Measurements from ENCODE around the gene AHRR.
A peak's percentile ranks its signal among the peaks of the same experiment; 100 is the strongest.
"Not testable (repeated sequence)": the region's sequence is repeated elsewhere in the genome, so short reads cannot be mapped to it uniquely, and the experiment has no call there.

Gene AHRR

GRCh38 chr5:401146-402034 lies 79.9 kb downstream of the AHRR start:
- H3K9me3 ChIP-seq (ENCODE audit: control extremely low read depth in 1 of 5, control insufficient read depth in 4 of 5, insufficient read depth in 2 of 5, low read depth in 1 of 5, low read length in 4 of 5): no peaks in the 10 kb centered on the region
- ChIA-PET CTCF (interaction anchor here (1.5 to 2.6 kb wide), 3 partner anchors 10 to 31 kb away, joined by 3 to 7 read pairs (median 4); no protein-coding TSS in a partner anchor), POLR2A (no interaction called here)
- H3K4me1 ChIP-seq (ENCODE audit: control extremely low read depth in 1 of 4, control insufficient read depth in 4 of 4, insufficient read depth in 4 of 4, low read length in 3 of 4): peaks cover 0 to 47% (median 23%) of the 10 kb centered on the region in 4 experiments
- no peak for DNase-seq
- WGBS (ENCODE audit: insufficient coverage): 99% methylated on average over 19 of the region's 24 CpGs
- H3K27me3 ChIP-seq (replicated peaks in 2 of 5; ENCODE audit: control insufficient read depth in 4 of 5, insufficient read depth in 5 of 5, low read length in 4 of 5): peaks cover 0 to 5% (median 0%) of the 10 kb centered on the region in 5 experiments
- no peak overlapping the region for H3K27ac ChIP-seq (ENCODE audit: insufficient read depth in 1 of 2, low read depth in 1 of 2, low read length in 2 of 2, poor library complexity in 1 of 2, severe bottlenecking in 2 of 2)
- H3K4me3 ChIP-seq (ENCODE audit: control insufficient read depth in 1 of 7, extremely low read depth in 1 of 7, insufficient read depth in 4 of 7, low read depth in 2 of 7, low read length in 6 of 7): no peak overlapping the region
- peaks cover 0 to 38% (median 0%) of the 10 kb centered on the region in 4 experiments for H3K36me3 ChIP-seq (ENCODE audit: control insufficient read depth in 4 of 4, insufficient read depth in 4 of 4, low read length in 3 of 4)

- H3K27ac ChIP-seq (ENCODE audit: insufficient read depth in 1 of 2, low read depth in 1 of 2, low read length in 2 of 2, poor library complexity in 1 of 2, severe bottlenecking in 2 of 2); DNase-seq; H3K4me3 ChIP-seq (ENCODE audit: control insufficient read depth in 1 of 7, extremely low read depth in 1 of 7, insufficient read depth in 4 of 7, low read depth in 2 of 7, low read length in 6 of 7); H3K9me3 ChIP-seq (ENCODE audit: control extremely low read depth in 1 of 5, control insufficient read depth in 4 of 5, insufficient read depth in 2 of 5, low read depth in 1 of 5, low read length in 4 of 5); H3K27me3 ChIP-seq (replicated peaks in 2 of 5; ENCODE audit: control insufficient read depth in 4 of 5, insufficient read depth in 5 of 5, low read length in 4 of 5); POLR2A ChIA-PET: not testable (repeated sequence)
- 100% methylated on average over 9 of the region's 17 CpGs for WGBS (ENCODE audit: insufficient coverage)
- H3K36me3 ChIP-seq (ENCODE audit: control insufficient read depth in 4 of 4, insufficient read depth in 4 of 4, low read length in 3 of 4): peaks cover 0 to 37% (median 0%) of the 10 kb centered on the region in 4 experiments
- H3K4me1 ChIP-seq (ENCODE audit: control extremely low read depth in 1 of 4, control insufficient read depth in 4 of 4, insufficient read depth in 4 of 4, low read length in 3 of 4): peaks cover 0 to 47% (median 23%) of the 10 kb centered on the region in 4 experiments
- CTCF ChIA-PET: interaction anchor here (1.5 to 2.8 kb wide), 4 partner anchors 9 to 30 kb away, joined by 3 to 12 read pairs (median 6); no protein-coding TSS in a partner anchor
Measured at GRCh38 chr5:402219-402614, 80.7 kb downstream of the AHRR start.

- H3K27me3 ChIP-seq (replicated peaks in 2 of 5; ENCODE audit: control insufficient read depth in 4 of 5, insufficient read depth in 5 of 5, low read length in 4 of 5): peaks cover 0 to 5% (median 0%) of the 10 kb centered on the region in 5 experiments
- ChIA-PET POLR2A (no interaction called here), CTCF (interaction anchor here (1.5 to 2.8 kb wide), 4 partner anchors 8 to 30 kb away, joined by 3 to 12 read pairs (median 6); no protein-coding TSS in a partner anchor)
- no peaks in the 10 kb centered on the region for H3K9me3 ChIP-seq (ENCODE audit: control extremely low read depth in 1 of 5, control insufficient read depth in 4 of 5, insufficient read depth in 2 of 5, low read depth in 1 of 5, low read length in 4 of 5)
- DNase-seq: peak; percentile 22 to 71 (median 66)
- H3K27ac ChIP-seq (ENCODE audit: insufficient read depth in 1 of 2, low read depth in 1 of 2, low read length in 2 of 2, poor library complexity in 1 of 2, severe bottlenecking in 2 of 2): no peak overlapping the region
- WGBS (ENCODE audit: insufficient coverage): 77% methylated on average over 20 of the region's 20 CpGs
- peaks cover 0 to 39% (median 0%) of the 10 kb centered on the region in 4 experiments for H3K36me3 ChIP-seq (ENCODE audit: control insufficient read depth in 4 of 4, insufficient read depth in 4 of 4, low read length in 3 of 4)
- H3K4me3 ChIP-seq (ENCODE audit: control insufficient read depth in 1 of 7, extremely low read depth in 1 of 7, insufficient read depth in 4 of 7, low read depth in 2 of 7, low read length in 6 of 7): no peak overlapping the region
- H3K4me1 ChIP-seq (ENCODE audit: control extremely low read depth in 1 of 4, control insufficient read depth in 4 of 4, insufficient read depth in 4 of 4, low read length in 3 of 4): peaks cover 0 to 47% (median 23%) of the 10 kb centered on the region in 4 experiments
Measured at GRCh38 chr5:402615-403359, 81.3 kb downstream of the AHRR start.

GRCh38 chr5:403995-404394 lies 82.5 kb downstream of the AHRR start:
- DNase-seq: no peak
- no peak overlapping the region for H3K27ac ChIP-seq (ENCODE audit: insufficient read depth in 1 of 2, low read depth in 1 of 2, low read length in 2 of 2, poor library complexity in 1 of 2, severe bottlenecking in 2 of 2)
- POLR2A ChIA-PET: no interaction called here
- CTCF ChIA-PET: interaction anchor here (1.1 to 2.8 kb wide), 3 partner anchors 9 to 27 kb away, joined by 4 to 12 read pairs (median 4); no protein-coding TSS in a partner anchor
- peaks cover 0 to 5% (median 0%) of the 10 kb centered on the region in 5 experiments for H3K27me3 ChIP-seq (replicated peaks in 2 of 5; ENCODE audit: control insufficient read depth in 4 of 5, insufficient read depth in 5 of 5, low read length in 4 of 5)
- peaks cover 0 to 34% (median 0%) of the 10 kb centered on the region in 4 experiments for H3K36me3 ChIP-seq (ENCODE audit: control insufficient read depth in 4 of 4, insufficient read depth in 4 of 4, low read length in 3 of 4)
- H3K4me1 ChIP-seq (ENCODE audit: control extremely low read depth in 1 of 4, control insufficient read depth in 4 of 4, insufficient read depth in 4 of 4, low read length in 3 of 4): peaks cover 0 to 37% (median 19%) of the 10 kb centered on the region in 4 experiments
- no peak overlapping the region for H3K4me3 ChIP-seq (ENCODE audit: control insufficient read depth in 1 of 7, extremely low read depth in 1 of 7, insufficient read depth in 4 of 7, low read depth in 2 of 7, low read length in 6 of 7)
- WGBS (ENCODE audit: insufficient coverage): 96% methylated on average over 10 of the region's 11 CpGs
- no peaks in the 10 kb centered on the region for H3K9me3 ChIP-seq (ENCODE audit: control extremely low read depth in 1 of 5, control insufficient read depth in 4 of 5, insufficient read depth in 2 of 5, low read depth in 1 of 5, low read length in 4 of 5)

GRCh38 chr5:404666-405241 lies 83.2 kb downstream of the AHRR start:
- Histone ChIP-seq H3K36me3 (ENCODE audit: control insufficient read depth in 4 of 4, insufficient read depth in 4 of 4, low read length in 3 of 4) (peaks cover 0 to 32% (median 0%) of the 10 kb centered on the region in 4 experiments), H3K4me1 (ENCODE audit: control extremely low read depth in 1 of 4, control insufficient read depth in 4 of 4, insufficient read depth in 4 of 4, low read length in 3 of 4) (peaks cover 0 to 29% (median 11%) of the 10 kb centered on the region in 4 experiments), H3K4me3 (ENCODE audit: control insufficient read depth in 1 of 7, extremely low read depth in 1 of 7, insufficient read depth in 4 of 7, low read depth in 2 of 7, low read length in 6 of 7) (no peak overlapping the region), H3K27me3 (replicated peaks in 2 of 5; ENCODE audit: control insufficient read depth in 4 of 5, insufficient read depth in 5 of 5, low read length in 4 of 5) (peaks cover 0 to 5% (median 0%) of the 10 kb centered on the region in 5 experiments), H3K9me3 (ENCODE audit: control extremely low read depth in 1 of 5, control insufficient read depth in 4 of 5, insufficient read depth in 2 of 5, low read depth in 1 of 5, low read length in 4 of 5) (no peaks in the 10 kb centered on the region), H3K27ac (ENCODE audit: insufficient read depth in 1 of 2, low read depth in 1 of 2, low read length in 2 of 2, poor library complexity in 1 of 2, severe bottlenecking in 2 of 2) (no peak overlapping the region)
- POLR2A ChIA-PET: no interaction called here
- DNase-seq: no peak
- CTCF ChIA-PET: interaction anchor here (1.1 to 2.8 kb wide), 3 partner anchors 9 to 26 kb away, joined by 4 to 12 read pairs (median 4); no protein-coding TSS in a partner anchor
- 97% methylated on average over 8 of the region's 12 CpGs for WGBS (ENCODE audit: insufficient coverage)

GRCh38 chr5:405421-405820 lies 83.9 kb downstream of the AHRR start:
- POLR2A ChIA-PET: no interaction called here
- Histone ChIP-seq H3K4me3 (ENCODE audit: control insufficient read depth in 1 of 7, extremely low read depth in 1 of 7, insufficient read depth in 4 of 7, low read depth in 2 of 7, low read length in 6 of 7) (no peak overlapping the region), H3K4me1 (ENCODE audit: control extremely low read depth in 1 of 4, control insufficient read depth in 4 of 4, insufficient read depth in 4 of 4, low read length in 3 of 4) (peaks cover 0 to 25% (median 5%) of the 10 kb centered on the region in 4 experiments), H3K9me3 (ENCODE audit: control extremely low read depth in 1 of 5, control insufficient read depth in 4 of 5, insufficient read depth in 2 of 5, low read depth in 1 of 5, low read length in 4 of 5) (no peaks in the 10 kb centered on the region), H3K27ac (ENCODE audit: insufficient read depth in 1 of 2, low read depth in 1 of 2, low read length in 2 of 2, poor library complexity in 1 of 2, severe bottlenecking in 2 of 2) (no peak overlapping the region), H3K27me3 (replicated peaks in 2 of 5; ENCODE audit: control insufficient read depth in 4 of 5, insufficient read depth in 5 of 5, low read length in 4 of 5) (peaks cover 0 to 5% (median 0%) of the 10 kb centered on the region in 5 experiments), H3K36me3 (ENCODE audit: control insufficient read depth in 4 of 4, insufficient read depth in 4 of 4, low read length in 3 of 4) (peaks cover 0 to 32% (median 0%) of the 10 kb centered on the region in 4 experiments)
- CTCF ChIA-PET: no interaction called here
- 97% methylated on average over 18 of the region's 18 CpGs for WGBS (ENCODE audit: insufficient coverage)
- no peak for DNase-seq
